Osteocyte (in vitro differentiated cells): ENCODE results near the gene RAB44. TPM values are rescaled to one million over a fixed set of nuclear protein-coding genes. Genes with fewer than 3 reads are reported as not detected.
"Not testable (repeated sequence)": the region's sequence is repeated elsewhere in the genome, so short reads cannot be mapped to it uniquely, and the experiment has no call there.

Experiments used
- DNase-seq: peaks from one replicate; pipeline ENCODE4 v3.0.0; 2021; ENCODE audit warnings: mixed read lengths; ENCODE audit not compliant: unreplicated experiment; ENCODE audit errors: extremely low spot score
- H3K27ac Mint-ChIP-seq: one replicate; pipeline ENCODE4 v1.8.0; 2021; ENCODE audit warnings: mild to moderate bottlenecking, mixed read lengths; ENCODE audit not compliant: unreplicated experiment
- H3K27me3 Mint-ChIP-seq: one replicate; pipeline ENCODE4 v1.8.0; 2021; ENCODE audit warnings: mixed read lengths; ENCODE audit not compliant: unreplicated experiment
- H3K36me3 Mint-ChIP-seq: one replicate; pipeline ENCODE4 v1.8.0; 2021; ENCODE audit warnings: mixed read lengths; ENCODE audit not compliant: unreplicated experiment
- H3K4me1 Mint-ChIP-seq: one replicate; pipeline ENCODE4 v1.8.0; 2021; ENCODE audit warnings: mixed read lengths; ENCODE audit not compliant: unreplicated experiment
- H3K4me3 Mint-ChIP-seq: one replicate; pipeline ENCODE4 v1.8.0; 2021; ENCODE audit warnings: mild to moderate bottlenecking, moderate library complexity, mixed read lengths; ENCODE audit not compliant: unreplicated experiment
- H3K9me3 Mint-ChIP-seq: one replicate; pipeline ENCODE4 v1.8.0; 2021; ENCODE audit warnings: mixed read lengths; ENCODE audit not compliant: unreplicated experiment
- CTCF ChIP-seq: fragments of 200-600 bp; sonication (generic); IDR thresholded peaks from 2 replicates; pipeline ENCODE4 v1.5.0; 2021; ENCODE audit warnings: antibody characterized with exemption, mild to moderate bottlenecking, moderate library complexity
- long read RNA-seq: library from polyadenylated mRNA; unstranded; transcript quantifications from one replicate; pipeline ENCODE4 v2.0.0, GENCODE V29; 2021
- total RNA-seq: library from RNA; stranded (reverse); gene quantifications from 2 replicates; pipeline ENCODE4 v1.2.1, GENCODE V29; 2021

RAB44 gene
- not detected in 2 replicates for total RNA-seq
- long read RNA-seq, result 0 reads

GRCh38 chr6:36697481-36697903 is at the start of gene RAB44:
RAB44 (plus strand) TSS chr6:36697826; CDS start chr6:36704236, 6,410 bp downstream.
- H3K27me3 Mint-ChIP-seq, result no peaks in the 10 kb centered on the region
- H3K27ac Mint-ChIP-seq, result no peak within 1 kb of the TSS
- DNase-seq, result no peak
- H3K4me3 Mint-ChIP-seq, result no peak within 1 kb of the TSS
- TF ChIP-seq CTCF, result no peak
- H3K36me3 Mint-ChIP-seq, result no peaks in the 10 kb centered on the region
- no peaks in the 10 kb centered on the region for H3K9me3 Mint-ChIP-seq
- H3K4me1 Mint-ChIP-seq, result no peaks in the 10 kb centered on the region

GRCh38 chr6:36649086-36649485 is 48.5 kb upstream of the RAB44 start:
- Mint-ChIP-seq H3K36me3 (no peaks in the 10 kb centered on the region), H3K27ac (no peak overlapping the region), H3K27me3 (peaks cover 4% of the 10 kb centered on the region), H3K4me1 (peaks cover 16% of the 10 kb centered on the region), H3K9me3 (no peaks in the 10 kb centered on the region), H3K4me3 (no peak overlapping the region)
- no peak for TF ChIP-seq CTCF
- no peak for DNase-seq

- Mint-ChIP-seq H3K27ac (no peak overlapping the region), H3K9me3 (no peaks in the 10 kb centered on the region), H3K36me3 (no peaks in the 10 kb centered on the region), H3K4me3 (no peak overlapping the region), H3K27me3 (peaks cover 5% of the 10 kb centered on the region), H3K4me1 (peaks cover 12% of the 10 kb centered on the region)
- no peak for TF ChIP-seq CTCF
- no peak for DNase-seq
Measured at GRCh38 chr6:36649701-36650484, 47.7 kb upstream of the RAB44 start.

GRCh38 chr6:36650848-36651478 is 46.7 kb upstream of the RAB44 start:
- H3K27me3 Mint-ChIP-seq, result peaks cover 15% of the 10 kb centered on the region
- peaks cover 13% of the 10 kb centered on the region for H3K4me1 Mint-ChIP-seq
- H3K4me3 Mint-ChIP-seq, result no peak overlapping the region
- H3K9me3 Mint-ChIP-seq, result no peaks in the 10 kb centered on the region
- H3K36me3 Mint-ChIP-seq, result no peaks in the 10 kb centered on the region
- no peak for DNase-seq
- no peak overlapping the region for H3K27ac Mint-ChIP-seq
- no peak for TF ChIP-seq CTCF

- peaks cover 17% of the 10 kb centered on the region for H3K27me3 Mint-ChIP-seq
- no peaks in the 10 kb centered on the region for H3K9me3 Mint-ChIP-seq
- H3K4me3 Mint-ChIP-seq, result no peak overlapping the region
- no peak for TF ChIP-seq CTCF
- H3K36me3 Mint-ChIP-seq, result no peaks in the 10 kb centered on the region
- H3K4me1 Mint-ChIP-seq, result peaks cover 13% of the 10 kb centered on the region
- H3K27ac Mint-ChIP-seq, result no peak overlapping the region
- no peak for DNase-seq
Measured at GRCh38 chr6:36651659-36652379, 45.8 kb upstream of the RAB44 start.

GRCh38 chr6:36654469-36654868 is 43.2 kb upstream of the RAB44 start:
- Mint-ChIP-seq H3K27me3 (peaks cover 20% of the 10 kb centered on the region), H3K4me1 (peaks cover 17% of the 10 kb centered on the region)
- not testable (repeated sequence) for H3K4me3 Mint-ChIP-seq, H3K36me3 Mint-ChIP-seq, H3K27ac Mint-ChIP-seq, H3K9me3 Mint-ChIP-seq, DNase-seq
